H1 (cell line): ENCODE results near the gene SEMA3A. TPM values are rescaled to one million over a fixed set of nuclear protein-coding genes. Genes with fewer than 3 reads are reported as not detected.

Experiments
- CTCF ChIA-PET: fragments of 300-600 bp; sonication (Branson Sonifier 250); formaldehyde crosslinking; loops from one replicate; lab custom pipeline; 2021; ENCODE audit not compliant: partially characterized antibody; lab: Charles Lee
- POLR2A ChIA-PET: fragments of 300-600 bp; sonication (Branson Sonifier 250); formaldehyde crosslinking; loops from one replicate; lab custom pipeline; 2021; ENCODE audit warnings: inconsistent platforms; ENCODE audit not compliant: partially characterized antibody; lab: Charles Lee
- DNase-seq, 2 experiments: peaks; one replicate each; pipeline versions ENCODE4 v3.0.0 to v3.0.0-alpha.2; 2010 to 2022; ENCODE audit warnings: low spot score in 2 of 2, low read depth in 1 of 2, mixed read lengths in 1 of 2
- FAIRE-seq: peaks from 2 replicates; lab custom pipeline; 2011; peaks lifted over from hg19 to GRCh38; lab: Jason Lieb, UNC
- H2AFZ ChIP-seq: 2 replicates; pipeline ENCODE4 v1.8.1; 2012; ENCODE audit warnings: low read length, inconsistent platforms
- H2AK5ac ChIP-seq: 2 replicates; pipeline ENCODE4 v1.6.1; 2013; ENCODE audit warnings: low read depth, low read length
- H2BK120ac ChIP-seq: replicated peaks from 2 replicates; pipeline ENCODE3; 2013; ENCODE audit warnings: low read depth, low read length, inconsistent platforms
- H2BK12ac ChIP-seq: 2 replicates; pipeline ENCODE4 v1.6.1; 2013; ENCODE audit warnings: low read depth, low read length
- H2BK15ac ChIP-seq: 2 replicates; pipeline ENCODE4 v1.6.1; 2013; ENCODE audit warnings: low read length
- H2BK20ac ChIP-seq: 2 replicates; pipeline ENCODE4 v1.6.1; 2013; ENCODE audit warnings: low read length
- H2BK5ac ChIP-seq: 2 replicates; pipeline ENCODE4 v1.6.1; 2013; ENCODE audit warnings: low read depth, low read length
- H3K14ac ChIP-seq: 2 replicates; pipeline ENCODE4 v1.6.1; 2013; ENCODE audit warnings: inconsistent platforms; ENCODE audit not compliant: insufficient read length
- H3K18ac ChIP-seq: 2 replicates; pipeline ENCODE4 v1.6.1; 2013; ENCODE audit warnings: low read length; ENCODE audit errors: extremely low read depth
- H3K23ac ChIP-seq: 2 replicates; pipeline ENCODE4 v1.6.1; 2013; ENCODE audit warnings: inconsistent platforms; ENCODE audit not compliant: insufficient read length
- H3K23me2 ChIP-seq: 2 replicates; pipeline ENCODE4 v1.6.1; 2013; ENCODE audit warnings: low read depth, low read length
- H3K27ac ChIP-seq: 2 replicates; pipeline ENCODE4 v1.6.1; 2011; ENCODE audit warnings: low read depth, low read length, inconsistent platforms
- H3K27me3 ChIP-seq, 4 experiments: replicated peaks in 1 of 4; 1 replicate in 1 of 4; 2 replicates in 3 of 4; pipeline versions ENCODE4 v1.6.1 to v1.8.1; 2011 to 2013; ENCODE audit warnings: low read length in 3 of 4, mild to moderate bottlenecking in 3 of 4, inconsistent platforms in 2 of 4, mixed read lengths in 2 of 4, moderate library complexity in 1 of 4; ENCODE audit not compliant: control insufficient read depth in 3 of 4, insufficient read depth in 3 of 4; ENCODE audit errors: extremely low read depth in 1 of 4
- H3K36me3 ChIP-seq, 4 experiments: 2 replicates each; pipeline versions ENCODE4 v1.6.1 to v1.8.1; 2011 to 2013; ENCODE audit warnings: mild to moderate bottlenecking in 4 of 4, low read length in 3 of 4, moderate library complexity in 2 of 4, control low read depth in 1 of 4, inconsistent platforms in 1 of 4; ENCODE audit not compliant: insufficient read depth in 4 of 4, control insufficient read depth in 2 of 4
- H3K4ac ChIP-seq: replicated peaks from 2 replicates; pipeline ENCODE3; 2013; ENCODE audit warnings: low read length, low read depth, mixed read lengths, inconsistent platforms; ENCODE audit not compliant: insufficient read length
- H3K4me1 ChIP-seq, 4 experiments: replicated peaks in 1 of 4; 1 replicate in 1 of 4; 2 replicates in 3 of 4; pipeline versions ENCODE4 v1.6.1 to v1.8.1; 2011 to 2013; ENCODE audit warnings: low read length in 3 of 4, inconsistent platforms in 2 of 4, mixed read lengths in 1 of 4; ENCODE audit not compliant: insufficient read depth in 4 of 4, control insufficient read depth in 3 of 4
- H3K4me2 ChIP-seq, 2 experiments: 2 replicates each; pipeline versions ENCODE4 v1.6.1 to v1.8.1; 2011 to 2013; ENCODE audit warnings: low read depth in 2 of 2, low read length in 2 of 2, control low read depth in 1 of 2, inconsistent platforms in 1 of 2, mild to moderate bottlenecking in 1 of 2; ENCODE audit not compliant: insufficient read depth in 1 of 2
- H3K4me3 ChIP-seq, 4 experiments: fragments of 200-600, 300-600 bp in 1 of 4; sonication (generic), shearing (Covaris generic), sonication (Bioruptor Twin) in 1 of 4; 2 replicates each; pipeline versions ENCODE4 v1.5.1 to v1.8.1; 2011 to 2016; ENCODE audit warnings: low read length in 4 of 4, low read depth in 3 of 4, control low read depth in 2 of 4, inconsistent platforms in 2 of 4, mild to moderate bottlenecking in 2 of 4, mixed read lengths in 1 of 4, moderate library complexity in 1 of 4; ENCODE audit not compliant: insufficient read depth in 2 of 4; ENCODE audit errors: extremely low read depth in 1 of 4
- H3K56ac ChIP-seq: replicated peaks from 2 replicates; pipeline ENCODE3; 2013; ENCODE audit warnings: low read depth, mild to moderate bottlenecking, mixed read lengths, low read length, inconsistent platforms; ENCODE audit not compliant: insufficient read length
- H3K79me1 ChIP-seq: 2 replicates; pipeline ENCODE4 v1.6.1; 2013; ENCODE audit warnings: low read depth, low read length, control low read depth
- H3K79me2 ChIP-seq, 2 experiments: 2 replicates each; pipeline versions ENCODE4 v1.6.1 to v1.8.1; 2012 to 2013; ENCODE audit warnings: low read length in 2 of 2, mild to moderate bottlenecking in 2 of 2, inconsistent platforms in 1 of 2; ENCODE audit not compliant: insufficient read depth in 2 of 2, control insufficient read depth in 1 of 2
- H3K9ac ChIP-seq, 4 experiments: replicated peaks in 1 of 4; 1 replicate in 1 of 4; 2 replicates in 3 of 4; pipeline versions ENCODE4 v1.6.1 to v1.8.1; 2011 to 2013; ENCODE audit warnings: low read depth in 3 of 4, low read length in 3 of 4, control low read depth in 2 of 4, mild to moderate bottlenecking in 2 of 4, moderate library complexity in 2 of 4, inconsistent platforms in 1 of 4; ENCODE audit errors: extremely low read depth in 1 of 4
- H3K9me3 ChIP-seq, 2 experiments: 2 replicates each; pipeline versions ENCODE4 v1.6.1 to v1.8.1; 2012 to 2013; ENCODE audit warnings: mild to moderate bottlenecking in 2 of 2, moderate library complexity in 2 of 2, control low read depth in 1 of 2, inconsistent platforms in 1 of 2, low read depth in 1 of 2, low read length in 1 of 2, mixed read lengths in 1 of 2; ENCODE audit not compliant: insufficient read depth in 2 of 2
- H4K20me1 ChIP-seq, 2 experiments: replicated peaks in 1 of 2; 2 replicates each; pipeline versions ENCODE3 to v1.8.1; 2011 to 2013; ENCODE audit warnings: inconsistent platforms in 2 of 2, low read length in 2 of 2, mild to moderate bottlenecking in 1 of 2; ENCODE audit not compliant: insufficient read depth in 2 of 2, control insufficient read depth in 1 of 2
- H4K5ac ChIP-seq: 2 replicates; pipeline ENCODE4 v1.6.1; 2013; ENCODE audit warnings: low read length, low read depth, mixed read lengths, inconsistent platforms; ENCODE audit not compliant: insufficient read length
- H4K8ac ChIP-seq: 2 replicates; pipeline ENCODE4 v1.8.0; 2013; ENCODE audit warnings: mild to moderate bottlenecking, moderate library complexity, low read length, inconsistent platforms; ENCODE audit not compliant: insufficient read depth; ENCODE audit errors: extremely low read depth
- H4K91ac ChIP-seq: replicated peaks from 2 replicates; pipeline ENCODE3; 2013; ENCODE audit warnings: low read length, mixed read lengths, inconsistent platforms; ENCODE audit not compliant: insufficient read length
- BCL11A ChIP-seq, 2 experiments: IDR thresholded peaks; one replicate each; pipeline ENCODE4 v1.6.1; 2011; ENCODE audit warnings: low read depth in 2 of 2, low read length in 2 of 2, mild to moderate bottlenecking in 2 of 2
- CREB1 ChIP-seq: IDR thresholded peaks from 2 replicates; pipeline ENCODE4 v1.6.1; 2012; ENCODE audit warnings: inconsistent platforms
- EZH2 ChIP-seq: fragments of 200-600 bp; sonication (generic); IDR thresholded peaks from 2 replicates; pipeline ENCODE4 v1.7.1; 2012; ENCODE audit warnings: low read depth, mild to moderate bottlenecking, moderate library complexity, low read length, inconsistent platforms; ENCODE audit not compliant: severe bottlenecking
- POLR2A ChIP-seq, 2 experiments: IDR thresholded peaks; 1 replicate in 1 of 2; 2 replicates in 1 of 2; pipeline ENCODE4 v1.6.1; 2011; ENCODE audit warnings: low read depth in 2 of 2, low read length in 2 of 2, mild to moderate bottlenecking in 2 of 2; ENCODE audit errors: control extremely low read depth in 1 of 2
- POU5F1 ChIP-seq: IDR thresholded peaks from 2 replicates; pipeline ENCODE4 v1.6.1; 2011; ENCODE audit warnings: low read depth, mild to moderate bottlenecking, low read length, moderate library complexity
- RAD21 ChIP-seq, 2 experiments: IDR thresholded peaks in 1 of 2; conservative IDR thresholded peaks in 1 of 2; 2 replicates each; pipeline ENCODE4 v1.6.1; 2011; ENCODE audit warnings: low read depth in 2 of 2, low read length in 2 of 2, improper control_type of control experiment in 1 of 2, inconsistent platforms in 1 of 2, mild to moderate bottlenecking in 1 of 2, moderate library complexity in 1 of 2
- RBBP5 ChIP-seq: IDR thresholded peaks from 2 replicates; pipeline ENCODE4 v1.7.1; 2012; ENCODE audit warnings: low read depth, mild to moderate bottlenecking, inconsistent platforms, low read length, moderate library complexity, borderline replicate concordance
- RNF2 ChIP-seq: fragments of 200-900, 300-1000 bp; sonication (generic); IDR thresholded peaks from 2 replicates; pipeline ENCODE4 v1.7.1; 2016; ENCODE audit warnings: borderline replicate concordance, low read depth, mild to moderate bottlenecking, antibody characterized with exemption, low read length; ENCODE audit not compliant: poor library complexity, severe bottlenecking; ENCODE audit errors: missing control alignments
- SIN3A ChIP-seq, 2 experiments: IDR thresholded peaks in 1 of 2; conservative IDR thresholded peaks in 1 of 2; 2 replicates each; pipeline ENCODE4 v1.6.1; 2011 to 2012; ENCODE audit warnings: low read length in 2 of 2, improper control_type of control experiment in 1 of 2, low read depth in 1 of 2, mild to moderate bottlenecking in 1 of 2
- SP2 ChIP-seq: IDR thresholded peaks from 2 replicates; pipeline ENCODE4 v1.6.1; 2012; ENCODE audit warnings: mild to moderate bottlenecking, low read length, inconsistent platforms
- TAF1 ChIP-seq: IDR thresholded peaks from 2 replicates; pipeline ENCODE4 v1.6.1; 2011; ENCODE audit warnings: mild to moderate bottlenecking, low read depth, low read length
- YY1 ChIP-seq: IDR thresholded peaks from 2 replicates; pipeline ENCODE4 v1.6.1; 2011; ENCODE audit warnings: low read depth, mild to moderate bottlenecking, low read length
- ZNF274 ChIP-seq: IDR thresholded peaks from 2 replicates; pipeline ENCODE4 v1.7.0; 2012; ENCODE audit warnings: low read length, borderline replicate concordance; ENCODE audit errors: extremely low read depth
- WGBS, 2 experiments: shearing (Covaris generic) in 1 of 2; methylation state at CpG; one replicate each; pipeline versions ENCODE4 v1.1.6 to v1.1.7; 2013 to 2015; ENCODE audit warnings: low lambda C conversion rate in 2 of 2, mixed read lengths in 2 of 2, inconsistent platforms in 1 of 2, low coverage in 1 of 2, missing lambda C conversion rate in 1 of 2; ENCODE audit not compliant: insufficient replicate concordance in 2 of 2, insufficient coverage in 1 of 2, insufficient read length in 1 of 2; ENCODE audit errors: extremely low coverage in 1 of 2, missing lambda C conversion rate in 1 of 2; 5-methylcytosine and 5-hydroxymethylcytosine counted together
- polyA plus RNA-seq, 7 experiments: library from polyadenylated mRNA; depleted of rRNA in 3 of 7; stranded (reverse) in 5 of 7; unstranded in 2 of 7; fragments of >200 nt in 5 of 7; fragments of 200-250 nt in 2 of 7; gene quantifications; 1 replicate in 5 of 7; 2 replicates in 1 of 7; 4 replicates in 1 of 7; pipeline versions ENCODE4 v1.2.1 to v1.2.3, GENCODE V29; 2011 to 2013; ENCODE audit warnings: missing spikeins in 2 of 7, mixed read lengths in 2 of 7
- total RNA-seq: library from RNA; stranded (reverse); fragmentation: NEBNext Ultra II Directional; extraction: Animal tissue kit (Norgen Biotek cat#: 25700); gene quantifications from 2 replicates; pipeline ENCODE4 v1.2.1, GENCODE V29; 2021

The SEMA3A gene
- total and polyA plus RNA-seq, 2 of the 8 experiments (the other 6 are each of a cell fraction or from before 2014, with no cell fraction given): 8.1 to 45.9 TPM

- Histone ChIP-seq H4K91ac (no peak overlapping the region), H2BK120ac (no peak overlapping the region), H3K4me3 (no peak overlapping the region), H2AFZ (no peak overlapping the region), H2BK20ac (no peak overlapping the region), H3K4me1 (peaks cover 0 to 5% (median 0%) of the 10 kb centered on the region in 4 experiments; a peak in 1 of 7 replicates), H3K4me2 (no peak overlapping the region), H2BK5ac (no peak overlapping the region), H3K27ac (no peak overlapping the region), H3K27me3 (no peaks in the 10 kb centered on the region), H3K36me3 (no peaks in the 10 kb centered on the region), H3K4ac (no peak overlapping the region), H3K18ac (no peak overlapping the region), H2BK15ac (no peak overlapping the region), H2BK12ac (no peak overlapping the region), H4K5ac (no peak overlapping the region), H4K8ac (no peak overlapping the region), H3K9me3 (no peaks in the 10 kb centered on the region), H3K23me2 (no peaks in the 10 kb centered on the region), H3K79me2 (no peaks in the 10 kb centered on the region), H3K14ac (no peak overlapping the region), H3K56ac (no peak overlapping the region), H3K23ac (no peak overlapping the region), H2AK5ac (no peak overlapping the region), H4K20me1 (no peaks in the 10 kb centered on the region), H3K9ac (no peak overlapping the region), H3K79me1 (no peaks in the 10 kb centered on the region)
- DNase-seq (no peak), FAIRE-seq (no peak)
- WGBS, 2 experiments: 42% methylated on average over 1 of the region's 1 CpG; no CpG with 5 or more reads in 1 of the 2 experiments
- TF ChIP-seq ZNF274: no peak
- no peak for TF ChIP-seq SP2
- no peak for TF ChIP-seq YY1
- TF ChIP-seq CREB1: no peak
- no peak for TF ChIP-seq POU5F1
- TF ChIP-seq POLR2A (IDR thresholded peaks at IDR 0.05; ENCODE audit: control extremely low read depth in 1 of 2, low read depth in 2 of 2, low read length in 2 of 2): no peak
- TF ChIP-seq TAF1: no peak
- no peak for TF ChIP-seq SIN3A (conservative IDR thresholded peaks at IDR 0.05 in 1 of 2, IDR thresholded peaks at IDR 0.05 in 1 of 2; ENCODE audit: low read depth in 1 of 2, low read length in 2 of 2)
- no peak for TF ChIP-seq EZH2
- no peak for TF ChIP-seq RAD21 (IDR thresholded peaks at IDR 0.05 in 1 of 2, conservative IDR thresholded peaks at IDR 0.05 in 1 of 2; ENCODE audit: low read depth in 2 of 2, low read length in 2 of 2)
- no peak for TF ChIP-seq RNF2
- no peak for TF ChIP-seq BCL11A (IDR thresholded peaks at IDR 0.05; ENCODE audit: low read depth in 2 of 2, low read length in 2 of 2)
- TF ChIP-seq RBBP5: no peak
- ChIA-PET CTCF (interaction anchor here (1.0 kb wide), 1 partner anchor 22 kb away, joined by 4 read pairs; no protein-coding TSS in a partner anchor), POLR2A (no interaction called here)
Observed at GRCh38 chr7:83925860-83926259, 268.7 kb downstream of the SEMA3A start.
